ENCODE data around the gene INTS11.

DNA sequence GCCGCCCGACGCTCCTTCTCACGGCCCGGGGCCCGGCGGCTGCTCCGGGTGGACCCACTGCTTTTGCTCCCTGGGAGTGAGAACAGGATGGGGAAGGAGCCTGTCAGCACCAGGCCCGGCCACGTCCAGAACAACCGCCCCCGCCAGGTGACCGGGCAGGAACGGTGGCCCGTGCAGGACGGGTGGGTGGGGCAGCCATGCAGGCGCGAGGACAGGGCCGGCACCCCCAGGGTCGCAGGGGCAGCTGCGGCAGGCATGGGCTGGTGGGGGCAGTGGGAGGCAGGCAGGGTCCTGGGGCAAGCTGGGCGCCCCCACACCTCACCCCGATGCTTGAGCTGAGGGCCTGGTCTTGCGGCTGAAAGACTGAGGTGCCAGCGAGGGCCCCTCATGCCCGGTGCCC, 12.0 kb upstream of the INTS11 start:
- TF ChIP-seq, protein P1, sequence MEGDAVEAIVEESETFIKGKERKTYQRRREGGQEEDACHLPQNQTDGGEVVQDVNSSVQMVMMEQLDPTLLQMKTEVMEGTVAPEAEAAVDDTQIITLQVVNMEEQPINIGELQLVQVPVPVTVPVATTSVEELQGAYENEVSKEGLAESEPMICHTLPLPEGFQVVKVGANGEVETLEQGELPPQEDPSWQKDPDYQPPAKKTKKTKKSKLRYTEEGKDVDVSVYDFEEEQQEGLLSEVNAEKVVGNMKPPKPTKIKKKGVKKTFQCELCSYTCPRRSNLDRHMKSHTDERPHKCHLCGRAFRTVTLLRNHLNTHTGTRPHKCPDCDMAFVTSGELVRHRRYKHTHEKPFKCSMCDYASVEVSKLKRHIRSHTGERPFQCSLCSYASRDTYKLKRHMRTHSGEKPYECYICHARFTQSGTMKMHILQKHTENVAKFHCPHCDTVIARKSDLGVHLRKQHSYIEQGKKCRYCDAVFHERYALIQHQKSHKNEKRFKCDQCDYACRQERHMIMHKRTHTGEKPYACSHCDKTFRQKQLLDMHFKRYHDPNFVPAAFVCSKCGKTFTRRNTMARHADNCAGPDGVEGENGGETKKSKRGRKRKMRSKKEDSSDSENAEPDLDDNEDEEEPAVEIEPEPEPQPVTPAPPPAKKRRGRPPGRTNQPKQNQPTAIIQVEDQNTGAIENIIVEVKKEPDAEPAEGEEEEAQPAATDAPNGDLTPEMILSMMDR (IDR thresholded peaks at IDR 0.05; ENCODE audit: insufficient read depth, low read depth, low read length), result no peak
- TF ChIP-seq EZH2 (IDR thresholded peaks at IDR 0.05; ENCODE audit: insufficient read depth, low read length), result no peak

Data from astrocyte (in vitro differentiated cells and primary cell).